ENCODE results near the gene PCSK6.
"Not testable (repeated sequence)": the region's sequence is repeated elsewhere in the genome, so short reads cannot be mapped to it uniquely, and the experiment has no call there.

PCSK6 gene

DNA sequence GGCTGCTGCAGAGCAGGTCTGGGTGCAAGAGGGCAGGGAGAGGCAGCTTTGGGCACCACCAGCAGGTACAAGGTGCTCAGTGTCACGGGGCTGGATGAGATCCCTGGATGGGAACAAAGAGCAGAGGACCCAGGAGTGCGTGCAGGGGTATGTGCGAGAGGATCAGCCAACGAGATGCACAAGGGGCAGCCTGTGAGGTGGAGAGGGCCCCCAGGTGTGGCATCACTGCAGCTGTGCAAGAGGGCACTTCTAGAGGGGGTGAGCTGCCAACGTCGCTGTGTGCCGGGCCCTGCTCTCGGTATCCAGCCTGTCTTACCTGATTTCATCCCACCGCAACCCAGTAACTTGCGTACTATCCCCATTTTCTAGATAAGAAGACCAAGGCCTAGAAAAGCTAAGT lies 127.1 kb downstream of the PCSK6 start:
- peaks cover 7% of the 10 kb centered on the region for H3K4me1 Mint-ChIP-seq
- DNase-seq (ENCODE audit: low spot score in 2 of 2) (no peak), ATAC-seq (peak; percentile 12)
- H3K36me3 Mint-ChIP-seq = no peaks in the 10 kb centered on the region
- no peaks in the 10 kb centered on the region for H3K9me3 Mint-ChIP-seq
- H3K4me3 Mint-ChIP-seq = no peak overlapping the region
- no peak overlapping the region for H3K27ac Mint-ChIP-seq

- no peak for DNase-seq (ENCODE audit: low spot score in 2 of 2)
- Mint-ChIP-seq H3K9me3 (no peaks in the 10 kb centered on the region), H3K27ac (no peak overlapping the region), H3K4me1 (peaks cover 7% of the 10 kb centered on the region), H3K36me3 (no peaks in the 10 kb centered on the region), H3K4me3 (no peak overlapping the region)
- peak; percentile 27 for ATAC-seq
Observed at GRCh38 chr15:101361418-101361817, 128.1 kb downstream of the PCSK6 start.

DNA sequence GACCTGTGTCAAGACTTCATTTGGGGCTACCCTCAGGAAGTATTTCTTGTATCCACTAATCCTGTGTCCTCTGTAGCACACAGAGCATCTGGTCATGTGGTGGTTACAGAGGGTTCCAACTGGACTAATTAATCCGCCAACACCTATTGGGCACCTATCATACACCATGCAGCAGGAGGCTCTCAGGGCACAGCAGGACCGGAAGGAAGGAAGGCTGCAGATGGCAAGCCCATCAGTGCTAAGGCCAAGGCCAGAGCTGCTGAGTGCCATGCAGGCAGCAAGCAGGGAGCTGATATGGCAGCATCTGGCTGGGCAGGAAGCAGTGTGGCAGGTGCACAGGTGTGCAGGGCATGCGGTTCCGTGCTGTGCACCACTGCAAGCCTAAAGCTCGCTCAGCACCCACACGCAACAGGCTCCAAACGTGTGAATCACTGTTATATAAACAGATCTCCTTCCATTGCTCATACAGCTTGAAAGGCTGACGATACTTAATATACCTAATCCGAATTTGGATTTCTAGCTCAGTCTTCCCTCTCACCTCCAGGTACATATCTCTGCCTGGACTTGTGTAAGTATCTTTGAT lies 130.1 kb downstream of the PCSK6 start:
- Mint-ChIP-seq H3K9me3 (no peaks in the 10 kb centered on the region), H3K27ac (no peak overlapping the region)
- no peak for DNase-seq (ENCODE audit: low spot score in 2 of 2)

GRCh38 chr15:101358895-101359294 lies 130.6 kb downstream of the PCSK6 start:
- H3K9me3 Mint-ChIP-seq = no peaks in the 10 kb centered on the region
- no peak overlapping the region for H3K27ac Mint-ChIP-seq
- no peak for ATAC-seq
- H3K4me1 Mint-ChIP-seq = peaks cover 7% of the 10 kb centered on the region
- no peaks in the 10 kb centered on the region for H3K36me3 Mint-ChIP-seq
- DNase-seq (ENCODE audit: low spot score in 2 of 2) = no peak
- H3K4me3 Mint-ChIP-seq = no peak overlapping the region

More for the DNA sequence above, 130.1 kb downstream of the PCSK6 start:
- Mint-ChIP-seq H3K4me1 (peaks cover 7% of the 10 kb centered on the region), H3K36me3 (no peaks in the 10 kb centered on the region), H3K4me3 (no peak overlapping the region)
- ATAC-seq = peak; percentile 6

GRCh38 chr15:101357885-101358284 lies 131.6 kb downstream of the PCSK6 start:
- H3K36me3 Mint-ChIP-seq = no peaks in the 10 kb centered on the region
- no peaks in the 10 kb centered on the region for H3K9me3 Mint-ChIP-seq
- no peak for ATAC-seq
- DNase-seq (ENCODE audit: low spot score in 2 of 2) = no peak
- H3K4me3 Mint-ChIP-seq = no peak overlapping the region
- no peak overlapping the region for H3K27ac Mint-ChIP-seq
- H3K4me1 Mint-ChIP-seq = peaks cover 7% of the 10 kb centered on the region

- H3K4me1 Mint-ChIP-seq = peaks cover 7% of the 10 kb centered on the region
- no peak for ATAC-seq
- H3K9me3 Mint-ChIP-seq = no peaks in the 10 kb centered on the region
- H3K4me3 Mint-ChIP-seq = no peak overlapping the region
- DNase-seq (ENCODE audit: low spot score in 2 of 2) = no peak
- H3K27ac Mint-ChIP-seq = no peak overlapping the region
- H3K36me3 Mint-ChIP-seq = no peaks in the 10 kb centered on the region
Observed at GRCh38 chr15:101357333-101357732, 132.2 kb downstream of the PCSK6 start.

DNA sequence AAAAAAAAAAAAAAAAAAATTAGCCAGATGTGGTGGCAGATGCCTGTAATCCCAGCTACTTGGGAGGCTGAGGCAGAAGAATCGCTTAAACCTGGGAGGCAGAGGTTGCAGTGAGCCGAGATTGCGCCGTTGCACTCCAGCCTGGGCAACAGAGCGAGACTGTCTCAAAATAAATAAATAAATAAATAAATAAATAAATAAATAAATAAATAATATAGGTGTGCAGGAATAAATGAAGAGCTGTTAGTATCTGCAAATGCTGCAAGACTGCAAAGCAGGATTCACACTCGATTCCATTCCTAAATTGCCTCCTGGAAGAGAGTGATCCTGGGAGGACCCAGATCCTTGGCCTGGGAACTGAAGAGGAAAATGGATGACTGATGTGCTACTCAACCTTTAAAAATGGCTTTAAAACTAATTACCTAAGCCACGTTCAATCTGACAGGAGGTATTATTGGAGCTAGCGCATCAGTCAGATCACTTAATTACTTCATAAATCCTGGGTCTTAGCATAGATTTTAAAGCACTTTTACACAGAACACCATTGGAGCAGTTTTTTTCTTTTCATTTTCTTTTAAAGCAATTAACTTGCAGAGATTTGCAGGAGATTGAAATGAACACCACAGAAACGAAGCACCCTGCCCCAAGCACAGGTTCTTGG lies 132.9 kb downstream of the PCSK6 start:
- H3K4me1 Mint-ChIP-seq; H3K27ac Mint-ChIP-seq; H3K4me3 Mint-ChIP-seq; H3K9me3 Mint-ChIP-seq; DNase-seq (ENCODE audit: low spot score in 2 of 2); ATAC-seq; H3K36me3 Mint-ChIP-seq: not testable (repeated sequence)

DNA sequence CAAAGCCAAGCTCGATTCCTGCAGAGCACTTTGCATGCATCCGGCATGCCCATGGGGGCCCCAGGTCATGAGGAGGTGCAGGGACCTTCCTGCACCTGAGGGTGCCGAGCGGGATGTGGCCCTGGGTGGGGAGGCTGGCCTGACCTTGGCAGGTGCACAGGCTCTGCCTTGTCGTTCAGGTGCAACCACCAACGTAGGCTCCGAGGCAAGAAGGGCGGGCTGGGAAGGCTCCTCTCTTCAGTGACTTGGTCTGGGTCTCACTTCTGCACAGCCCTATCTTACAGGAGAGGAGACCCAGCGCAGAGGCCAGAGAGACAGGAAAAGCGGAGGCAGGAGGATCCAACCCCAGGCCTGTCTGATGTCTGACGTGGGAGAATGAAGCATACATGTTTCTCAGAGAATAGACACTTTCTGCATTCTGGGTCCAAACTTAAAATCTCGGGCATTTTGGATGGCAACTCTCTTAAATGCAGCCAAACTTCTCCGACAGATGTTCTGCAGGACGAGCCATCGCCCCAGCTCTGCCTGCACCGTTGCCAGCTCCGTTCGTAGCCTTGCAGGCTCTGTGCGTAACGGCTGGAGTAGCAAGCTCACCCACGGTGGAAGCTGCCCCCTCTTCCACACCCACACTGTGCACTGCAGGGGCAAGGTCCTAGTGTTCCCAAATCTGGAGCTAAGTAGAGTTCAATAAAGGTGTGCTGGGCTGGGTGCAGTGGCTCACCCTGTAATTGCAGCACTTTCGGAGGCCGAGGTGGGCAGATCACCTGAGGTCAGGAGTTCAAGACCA lies 133.6 kb downstream of the PCSK6 start:
- Mint-ChIP-seq H3K36me3 (no peaks in the 10 kb centered on the region), H3K4me3 (no peak overlapping the region), H3K27ac (no peak overlapping the region), H3K9me3 (no peaks in the 10 kb centered on the region), H3K4me1 (no peaks in the 10 kb centered on the region)
- DNase-seq (ENCODE audit: low spot score in 2 of 2) = no peak
- ATAC-seq = no peak

DNA sequence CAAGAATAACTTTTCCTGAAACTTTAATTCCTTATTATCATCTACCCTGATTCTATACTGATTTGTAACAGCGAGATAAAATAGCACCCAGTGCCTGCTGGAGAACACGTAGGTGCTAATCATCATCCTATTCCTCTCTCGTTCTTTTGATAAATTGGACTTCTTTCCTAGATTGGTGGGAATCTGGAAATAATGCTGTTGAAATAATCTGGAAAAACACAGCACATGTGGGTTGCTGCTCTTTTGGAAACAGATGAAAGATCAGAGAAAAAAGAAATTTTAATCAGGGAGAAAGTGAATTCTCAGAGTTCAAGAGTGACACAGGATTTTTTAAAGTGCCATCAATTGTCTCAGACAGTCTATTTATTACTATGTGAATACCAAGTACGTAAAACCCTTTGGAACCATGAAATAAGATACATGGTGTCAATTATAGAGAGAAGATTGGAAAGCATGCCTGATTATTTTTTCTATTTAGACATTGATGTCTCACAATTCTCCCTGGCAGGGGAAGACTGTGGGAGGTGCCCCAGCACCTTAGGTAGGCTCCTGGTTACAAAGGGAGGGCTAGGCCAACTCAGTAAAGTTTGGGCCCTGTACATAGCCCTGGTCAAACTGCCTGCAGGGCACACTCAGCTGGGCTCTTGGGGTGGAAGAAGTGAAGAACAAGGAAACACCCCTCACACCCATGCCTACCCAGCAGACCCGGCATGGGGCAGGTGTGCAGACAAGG lies 134.4 kb downstream of the PCSK6 start:
- Mint-ChIP-seq H3K4me3 (no peak overlapping the region), H3K27ac (no peak overlapping the region), H3K4me1 (no peaks in the 10 kb centered on the region), H3K36me3 (no peaks in the 10 kb centered on the region), H3K9me3 (no peaks in the 10 kb centered on the region)
- ATAC-seq (no peak), DNase-seq (ENCODE audit: low spot score in 2 of 2) (no peak)

GRCh38 chr15:101353240-101353639 lies 136.3 kb downstream of the PCSK6 start:
- Mint-ChIP-seq H3K27ac (no peak overlapping the region), H3K4me1 (no peaks in the 10 kb centered on the region), H3K4me3 (no peak overlapping the region), H3K36me3 (no peaks in the 10 kb centered on the region), H3K9me3 (no peaks in the 10 kb centered on the region)
- ATAC-seq (no peak), DNase-seq (ENCODE audit: low spot score in 2 of 2) (no peak)

DNA sequence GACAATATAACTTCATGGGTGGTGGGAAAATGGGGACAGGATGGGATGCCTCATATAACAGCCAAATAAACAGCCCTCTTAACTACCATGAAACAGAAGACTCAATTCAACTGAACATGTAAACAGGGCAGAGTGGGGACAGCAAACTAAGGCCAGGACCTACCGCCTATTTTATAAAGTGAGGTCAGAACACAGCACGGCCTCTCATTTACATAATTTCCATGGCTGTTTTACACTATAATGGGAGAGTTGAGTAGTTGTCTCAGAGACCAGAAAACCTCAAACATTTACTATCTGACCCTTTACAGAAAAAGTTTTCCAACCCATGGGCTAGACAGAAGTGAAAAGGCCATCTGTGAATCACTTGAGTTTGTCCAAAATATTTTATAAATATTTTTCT lies 137.8 kb downstream of the PCSK6 start:
- Mint-ChIP-seq H3K4me1 (no peaks in the 10 kb centered on the region), H3K9me3 (no peaks in the 10 kb centered on the region), H3K4me3 (no peak overlapping the region), H3K27ac (no peak overlapping the region), H3K36me3 (no peaks in the 10 kb centered on the region)
- DNase-seq (ENCODE audit: low spot score in 2 of 2) = no peak
- no peak for ATAC-seq

DNA sequence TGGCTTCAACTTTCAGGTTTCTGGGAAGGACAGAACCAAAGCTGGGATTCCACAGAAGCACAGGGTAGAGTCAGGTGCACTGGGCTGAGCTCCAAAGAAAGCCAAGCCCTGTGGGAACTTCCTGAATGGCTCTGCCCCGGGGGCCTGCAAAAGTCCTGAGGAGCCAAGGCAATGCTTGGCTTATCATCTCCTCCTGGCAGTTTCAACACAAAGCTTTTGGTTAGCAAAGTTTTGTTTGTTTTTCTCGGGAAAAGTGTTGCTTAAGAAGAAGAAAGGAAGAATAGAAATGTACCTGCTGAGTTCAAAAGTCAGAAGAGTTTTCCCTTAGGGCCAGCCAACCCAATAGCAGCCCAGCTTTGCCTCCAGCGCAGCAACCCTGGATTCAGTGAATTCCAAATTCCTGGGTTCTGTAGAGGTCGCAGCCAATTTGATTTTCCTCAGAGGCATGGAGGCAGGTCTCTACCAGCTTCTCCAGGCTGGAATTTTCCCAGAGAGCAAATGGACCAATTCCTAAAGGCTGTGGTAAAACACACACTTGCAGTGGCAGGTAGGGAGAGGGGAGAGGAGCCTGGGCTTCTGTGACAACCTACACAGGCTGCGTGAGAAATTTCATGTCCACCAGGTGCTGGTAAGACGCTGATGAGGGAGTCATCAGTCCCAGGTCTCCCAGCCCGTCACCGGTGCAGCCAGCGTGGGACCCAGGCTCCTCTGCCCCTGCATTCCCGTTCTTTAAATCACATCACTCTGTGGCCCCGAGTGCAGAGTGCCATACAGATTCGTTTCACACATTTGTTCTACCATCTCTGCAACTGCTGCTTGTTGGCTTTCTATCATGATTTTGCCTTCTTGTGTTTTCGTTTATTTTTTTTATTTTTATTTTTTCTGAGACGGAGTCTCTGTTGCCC lies 140.2 kb downstream of the PCSK6 start:
- Mint-ChIP-seq H3K9me3 (no peaks in the 10 kb centered on the region), H3K36me3 (no peaks in the 10 kb centered on the region), H3K27ac (no peak overlapping the region), H3K4me1 (no peaks in the 10 kb centered on the region), H3K4me3 (no peak overlapping the region)
- DNase-seq (ENCODE audit: low spot score in 2 of 2) (no peak), ATAC-seq (no peak)

DNA sequence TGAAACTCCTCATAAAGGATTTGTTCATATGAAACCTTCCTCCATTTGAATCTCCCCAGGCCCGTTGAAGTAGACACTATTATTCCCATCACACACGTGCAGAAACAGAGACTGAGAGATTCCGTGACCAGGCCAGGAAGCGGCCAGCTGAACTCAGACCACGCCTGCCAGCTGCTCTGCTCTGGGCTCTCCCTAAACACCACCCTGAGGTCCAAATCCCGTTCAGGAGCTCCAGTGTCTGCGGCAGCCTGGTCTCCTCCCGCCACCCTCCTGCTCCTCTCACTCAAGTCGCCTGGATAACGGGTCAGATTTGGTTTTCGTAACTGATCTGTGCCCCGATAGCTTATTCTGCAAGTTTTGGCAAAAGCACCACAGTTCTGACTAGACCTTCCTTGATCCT lies 140.9 kb downstream of the PCSK6 start:
- DNase-seq (ENCODE audit: low spot score in 2 of 2) (no peak), ATAC-seq (no peak)
- H3K9me3 Mint-ChIP-seq = no peaks in the 10 kb centered on the region
- no peak overlapping the region for H3K4me3 Mint-ChIP-seq
- no peaks in the 10 kb centered on the region for H3K4me1 Mint-ChIP-seq
- H3K27ac Mint-ChIP-seq = no peak overlapping the region
- no peaks in the 10 kb centered on the region for H3K36me3 Mint-ChIP-seq

- H3K27ac Mint-ChIP-seq = no peak overlapping the region
- H3K36me3 Mint-ChIP-seq = no peaks in the 10 kb centered on the region
- no peaks in the 10 kb centered on the region for H3K9me3 Mint-ChIP-seq
- ATAC-seq = no peak
- H3K4me3 Mint-ChIP-seq = no peak overlapping the region
- DNase-seq (ENCODE audit: low spot score in 2 of 2) = no peak
- no peaks in the 10 kb centered on the region for H3K4me1 Mint-ChIP-seq
Observed at GRCh38 chr15:101348015-101348414, 141.5 kb downstream of the PCSK6 start.

- H3K9me3 Mint-ChIP-seq = no peaks in the 10 kb centered on the region
- no peaks in the 10 kb centered on the region for H3K4me1 Mint-ChIP-seq
- H3K4me3 Mint-ChIP-seq = no peak overlapping the region
- no peak overlapping the region for H3K27ac Mint-ChIP-seq
- ATAC-seq = no peak
- no peaks in the 10 kb centered on the region for H3K36me3 Mint-ChIP-seq
- DNase-seq (ENCODE audit: low spot score in 2 of 2) = no peak
Observed at GRCh38 chr15:101347454-101347853, 142.1 kb downstream of the PCSK6 start.

Measured in stimulated activated effector memory CD8-positive, alpha-beta T cell treated with anti-CD3 and anti-CD28 coated beads, Interleukin-12 subunit alpha, Interleukin-12 subunit beta, amount 100 ng/mL, for 72 hours (primary cell).